Thyroid gland (tissue), 4 donors: ENCODE data around the gene FRMD4B. TPM values are rescaled to one million over a fixed set of nuclear protein-coding genes. Genes with fewer than 3 reads are reported as not detected.

Experiments used
- DNase-seq, 2 donors: peaks; one replicate each; pipeline ENCODE4 v3.0.0-alpha.2; 2019
- H3K27ac ChIP-seq, 3 donors: fragments of 200-600 bp; sonication (generic); 1 replicate in 2 of 3; 2 replicates in 1 of 3; pipeline ENCODE4 v1.5.1; 2016 to 2019; ENCODE audit warnings: mild to moderate bottlenecking in 1 of 3, moderate library complexity in 1 of 3
- H3K27me3 ChIP-seq: fragments of 200-600 bp; sonication (generic); one replicate; pipeline ENCODE4 v1.5.1; 2019
- H3K36me3 ChIP-seq, 2 donors: fragments of 200-600 bp; sonication (generic); one replicate each; pipeline ENCODE4 v1.5.1; 2016 to 2019
- H3K4me1 ChIP-seq, 2 donors: fragments of 200-600 bp; sonication (generic); one replicate each; pipeline ENCODE4 v1.5.1; 2017 to 2019
- H3K4me3 ChIP-seq, 3 donors: fragments of 200-600 bp; sonication (generic); replicated peaks in 1 of 3; 1 replicate in 2 of 3; 2 replicates in 1 of 3; pipeline ENCODE4 v1.5.1; 2016; ENCODE audit warnings: mild to moderate bottlenecking in 1 of 3
- H3K9me3 ChIP-seq: fragments of 200-600 bp; sonication (generic); one replicate; pipeline ENCODE4 v1.5.1; 2017
- CTCF ChIP-seq, 6 experiments: fragments of 200-600 bp in 3 of 6; fragments of 450-650 bp in 3 of 6; sonication (generic) in 3 of 6; IDR thresholded peaks; one replicate each; pipeline ENCODE4 v1.5.1; 2016 to 2019; ENCODE audit warnings: antibody characterized with exemption in 6 of 6, mild to moderate bottlenecking in 2 of 6, inconsistent platforms in 1 of 6, moderate library complexity in 1 of 6
- POLR2A ChIP-seq, 2 donors: fragments of 450-650 bp; IDR thresholded peaks; one replicate each; pipeline ENCODE4 v1.6.1; 2017; ENCODE audit warnings: antibody characterized with exemption in 2 of 2, mild to moderate bottlenecking in 2 of 2, moderate library complexity in 1 of 2
- WGBS, 2 donors: methylation state at CpG; one replicate each; pipeline ENCODE4 v1.1.5; 2017; 5-methylcytosine and 5-hydroxymethylcytosine counted together
- intact Hi-C: fragments of 100-400 bp; cut with DNase I; formaldehyde crosslinking; loops from one replicate; pipeline ENCODE4 v1.15.1; 2023
- total RNA-seq, 4 donors: library from RNA; depleted of rRNA; stranded (reverse); fragments of >200 nt; gene quantifications; one replicate each; pipeline ENCODE4 v1.2.3, GENCODE V29; 2016

FRMD4B gene
- 100 to 1,000 TPM; 109 to 224 (median 161) TPM for total RNA-seq

- peak; percentile 92 to 94 for DNase-seq
- WGBS, 2 donors = 6 to 7% methylated on average over 7 to 11 of the region's 65 CpGs
- peak within 1 kb of the TSS in 1 of 3 donors; percentile 29 for H3K4me3 ChIP-seq
- H3K4me1 ChIP-seq = peaks cover 13 to 22% of the 10 kb centered on the region in 2 donors
- no peaks in the 10 kb centered on the region for H3K27me3 ChIP-seq
- H3K27ac ChIP-seq = peak within 1 kb of the TSS in 2 of 3 donors; percentile 60 to 65
- no peaks in the 10 kb centered on the region for H3K36me3 ChIP-seq
- TF ChIP-seq CTCF (IDR thresholded peaks at IDR 0.05) (peak in 3 of 6 experiments; percentile 14 to 39 (median 16)), POLR2A (IDR thresholded peaks at IDR 0.05) (peak in 1 of 2 donors; percentile 39)
- H3K9me3 ChIP-seq = no peaks in the 10 kb centered on the region
- intact Hi-C loops = no loop called here
Observed at GRCh38 chr3:69385723-69386555, at the start of gene FRMD4B. FRMD4B (minus strand) TSS chr3:69386088; CDS start chr3:69385989, 99 bp downstream.

GRCh38 chr3:69433969-69434325 lies 48.1 kb upstream of the FRMD4B start:
- H3K9me3 ChIP-seq = no peaks in the 10 kb centered on the region
- intact Hi-C loops = loop anchor here (10.0 kb wide), 1 partner anchor 241 kb away; no protein-coding TSS in a partner anchor
- H3K4me1 ChIP-seq = peaks cover 6 to 12% of the 10 kb centered on the region in 2 donors
- no peak for TF ChIP-seq CTCF (IDR thresholded peaks at IDR 0.05)
- TF ChIP-seq POLR2A (IDR thresholded peaks at IDR 0.05) = no peak
- no peak overlapping the region for H3K27ac ChIP-seq
- DNase-seq = no peak
- H3K4me3 ChIP-seq = no peak overlapping the region
- no peaks in the 10 kb centered on the region for H3K36me3 ChIP-seq
- 37 to 55% methylated on average over 4 of the region's 4 CpGs for WGBS, 2 donors
- no peaks in the 10 kb centered on the region for H3K27me3 ChIP-seq

GRCh38 chr3:69433121-69433968 lies 47.5 kb upstream of the FRMD4B start:
- Histone ChIP-seq H3K4me1 (peaks cover 8 to 14% of the 10 kb centered on the region in 2 donors), H3K36me3 (no peaks in the 10 kb centered on the region), H3K4me3 (no peak overlapping the region), H3K9me3 (no peaks in the 10 kb centered on the region), H3K27me3 (no peaks in the 10 kb centered on the region), H3K27ac (no peak overlapping the region)
- whole genome bisulfite sequencing, 2 donors = 83 to 87% methylated on average over 6 of the region's 6 CpGs
- no peak for DNase-seq
- intact Hi-C loops = loop anchor here (10.0 kb wide), 1 partner anchor 241 kb away; no protein-coding TSS in a partner anchor
- TF ChIP-seq POLR2A (IDR thresholded peaks at IDR 0.05) (no peak), CTCF (IDR thresholded peaks at IDR 0.05) (no peak)

GRCh38 chr3:69428657-69429255 lies 42.9 kb upstream of the FRMD4B start:
- H3K4me1 ChIP-seq = peaks cover 9 to 10% of the 10 kb centered on the region in 2 donors
- intact Hi-C loops = no loop called here
- H3K9me3 ChIP-seq = no peaks in the 10 kb centered on the region
- DNase-seq = no peak
- no peaks in the 10 kb centered on the region for H3K27me3 ChIP-seq
- H3K27ac ChIP-seq = no peak overlapping the region
- WGBS, 2 donors = 92 to 95% methylated on average over 1 of the region's 1 CpG
- no peaks in the 10 kb centered on the region for H3K36me3 ChIP-seq
- no peak overlapping the region for H3K4me3 ChIP-seq
- TF ChIP-seq POLR2A (IDR thresholded peaks at IDR 0.05) = no peak
- no peak for TF ChIP-seq CTCF (IDR thresholded peaks at IDR 0.05)
